Embryonic facial prominence (tissue), 1 donor: Measurements from ENCODE around the gene RASGRP1.

Experiments
- DNase-seq: peaks from one replicate; pipeline ENCODE4 v3.0.0-alpha.2; 2016; ENCODE audit errors: extremely low spot score

Gene RASGRP1

DNA sequence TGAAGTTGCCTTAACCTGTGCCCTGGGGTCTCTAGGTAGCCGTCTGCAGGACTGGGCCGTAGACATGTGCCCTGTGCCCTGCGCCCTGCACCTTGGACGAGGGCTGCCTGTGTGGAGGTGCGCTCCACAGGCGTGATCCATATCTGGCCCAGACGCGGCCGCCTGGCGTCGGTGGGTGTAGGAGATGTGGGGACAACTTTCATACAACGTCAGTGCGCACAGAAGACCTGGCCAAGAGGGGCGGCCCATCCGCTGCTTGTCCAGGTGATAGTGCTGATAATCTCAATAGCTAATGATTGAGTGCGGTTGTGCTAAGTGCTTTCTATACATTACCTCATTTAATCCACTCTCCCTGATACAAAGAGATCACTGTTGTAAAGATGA, 665 bp upstream of the RASGRP1 start:
- no peak for DNase-seq

DNA sequence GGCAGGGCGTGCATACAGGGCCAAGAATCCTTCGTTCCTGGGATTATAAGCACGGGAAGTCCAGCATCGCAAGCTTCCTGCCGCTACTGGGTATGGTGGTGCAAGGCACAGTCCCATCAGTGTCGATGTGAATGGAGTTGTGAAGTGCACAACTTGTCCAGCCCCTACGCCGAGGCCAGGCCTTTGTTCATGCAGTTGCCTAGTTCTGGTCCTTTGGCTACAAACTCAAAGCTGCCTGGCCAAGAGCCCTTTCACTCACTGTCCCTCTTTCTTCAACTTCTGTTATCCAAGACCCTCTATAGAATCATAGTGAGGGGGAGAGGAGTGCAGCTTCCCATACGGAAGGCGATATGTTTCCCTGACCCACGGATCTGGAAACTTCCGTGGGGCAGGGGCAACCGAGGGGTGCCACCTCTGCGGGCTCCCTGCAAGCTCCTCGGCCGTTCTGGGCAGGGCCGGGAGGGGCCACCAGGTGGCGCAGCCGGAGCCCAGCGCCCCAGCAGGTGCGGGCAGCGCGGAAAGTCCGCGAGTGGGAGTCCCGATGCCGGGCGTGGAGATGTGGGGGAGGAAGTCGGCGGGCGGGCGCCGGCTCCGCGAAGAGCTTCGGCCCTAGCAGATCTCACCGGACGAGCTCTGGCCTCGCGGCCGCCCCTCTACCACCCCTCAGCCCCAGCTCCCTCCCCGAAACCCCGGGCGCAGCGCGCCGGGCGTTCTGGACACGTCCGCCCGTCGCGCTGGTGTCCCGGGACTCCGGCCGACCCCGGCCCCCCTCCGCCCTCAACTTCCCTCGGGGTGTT, 693 bp downstream of the RASGRP1 start:
- DNase-seq, result no peak

GRCh38 chr15:38562278-38562677, 2.3 kb downstream of the RASGRP1 start:
- DNase-seq, result no peak

DNA sequence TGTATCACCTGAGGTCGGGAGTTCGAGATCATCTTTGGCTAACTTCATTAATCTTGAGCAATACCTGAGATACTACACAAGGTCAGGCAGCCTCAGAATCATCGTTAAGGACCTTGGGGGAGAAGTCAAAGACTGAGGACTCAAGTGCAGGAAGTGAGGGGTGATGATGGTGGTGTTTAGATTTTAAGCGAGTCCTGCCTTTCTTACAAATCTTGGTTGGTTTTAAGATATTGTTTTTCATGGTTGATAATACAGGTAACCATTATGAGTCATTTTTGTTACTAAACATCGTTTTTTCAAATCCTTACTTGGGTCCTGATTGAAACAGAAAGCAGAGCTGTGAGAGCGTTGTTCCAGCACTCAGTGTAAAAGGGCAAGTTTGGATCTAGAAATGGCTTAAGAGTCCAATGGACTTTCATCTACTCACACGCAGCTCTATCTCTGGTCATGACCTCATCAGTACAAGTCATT, 4.1 kb downstream of the RASGRP1 start:
- no peak for DNase-seq

GRCh38 chr15:38559636-38560307, 4.8 kb downstream of the RASGRP1 start:
- no peak for DNase-seq

DNA sequence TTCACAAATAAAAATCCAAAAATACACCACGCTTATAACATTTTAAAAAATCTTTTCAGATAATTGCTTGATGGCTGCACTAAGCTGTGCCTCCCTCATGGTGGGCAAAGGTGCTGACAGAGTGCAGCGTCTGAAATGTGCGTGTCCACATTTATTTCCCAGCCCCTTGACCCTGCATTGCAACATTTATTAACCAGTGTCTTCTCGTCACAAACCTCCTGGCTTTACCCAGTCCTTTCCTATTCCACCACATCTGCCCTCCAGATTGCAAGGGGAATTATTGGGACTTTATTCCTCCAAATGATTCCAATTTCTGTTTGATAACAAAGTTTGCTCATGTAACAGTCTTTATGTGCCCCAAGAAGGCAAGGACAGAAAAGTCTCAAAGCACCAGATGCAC, 5.5 kb downstream of the RASGRP1 start:
- no peak for DNase-seq

- DNase-seq, result no peak
Observed at GRCh38 chr15:38558372-38559059, 6.1 kb downstream of the RASGRP1 start.

DNA sequence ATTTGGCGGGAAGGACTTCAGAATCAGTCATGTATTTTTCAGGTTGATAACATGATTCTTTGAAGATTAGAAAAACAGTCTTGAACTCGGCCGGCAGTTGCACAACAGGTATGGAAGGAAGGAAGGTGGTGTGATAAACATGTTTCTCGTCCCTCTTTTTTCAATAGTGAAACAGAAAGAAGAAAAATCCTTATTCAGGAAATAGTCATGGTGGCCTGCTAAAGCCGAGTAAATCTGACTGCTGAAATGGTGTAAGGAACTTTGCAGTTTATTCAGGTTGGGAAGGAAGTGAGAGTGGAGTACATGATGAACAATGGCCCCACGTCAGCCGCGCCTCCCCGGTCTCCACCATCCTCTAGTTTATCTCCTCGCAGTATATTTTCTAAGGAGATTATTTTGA, 6.7 kb downstream of the RASGRP1 start:
- DNase-seq, result no peak

DNA sequence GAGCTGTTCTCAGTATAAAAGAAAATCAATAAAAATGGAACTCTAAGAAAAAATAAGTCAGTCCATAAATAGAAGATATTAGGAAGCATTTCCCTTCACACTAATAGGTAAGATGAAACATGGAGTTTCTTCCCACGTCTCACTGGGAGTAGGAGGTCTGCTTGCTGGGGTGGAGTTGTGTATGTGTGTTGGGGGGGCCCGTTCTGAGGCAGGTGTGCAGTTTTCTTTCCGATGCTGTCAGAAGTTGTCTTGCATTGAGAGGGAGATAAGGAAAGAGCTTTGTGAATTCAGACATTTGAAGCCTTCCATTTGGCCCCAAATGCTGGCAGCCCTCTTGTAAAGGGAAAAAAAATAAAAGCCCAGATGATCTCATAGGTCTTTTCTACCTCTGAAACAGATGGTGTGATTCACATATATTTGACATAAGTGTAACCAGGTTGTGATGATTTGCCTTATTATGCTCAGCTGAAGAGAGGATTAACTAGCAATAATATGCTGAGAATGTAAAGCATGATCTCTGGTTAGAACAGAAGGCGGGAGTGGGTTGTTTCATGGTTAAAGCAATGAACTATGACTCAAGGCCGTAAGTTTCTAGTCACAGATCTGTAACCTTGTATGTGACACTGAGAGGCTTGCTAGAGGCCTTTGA, 8.8 kb downstream of the RASGRP1 start:
- DNase-seq, result no peak

- no peak for DNase-seq
Observed at GRCh38 chr15:38554354-38554753, 10.3 kb downstream of the RASGRP1 start.

GRCh38 chr15:38553071-38553470, 11.5 kb downstream of the RASGRP1 start:
- DNase-seq, result no peak

GRCh38 chr15:38551720-38552648, 12.6 kb downstream of the RASGRP1 start:
- DNase-seq, result no peak

DNA sequence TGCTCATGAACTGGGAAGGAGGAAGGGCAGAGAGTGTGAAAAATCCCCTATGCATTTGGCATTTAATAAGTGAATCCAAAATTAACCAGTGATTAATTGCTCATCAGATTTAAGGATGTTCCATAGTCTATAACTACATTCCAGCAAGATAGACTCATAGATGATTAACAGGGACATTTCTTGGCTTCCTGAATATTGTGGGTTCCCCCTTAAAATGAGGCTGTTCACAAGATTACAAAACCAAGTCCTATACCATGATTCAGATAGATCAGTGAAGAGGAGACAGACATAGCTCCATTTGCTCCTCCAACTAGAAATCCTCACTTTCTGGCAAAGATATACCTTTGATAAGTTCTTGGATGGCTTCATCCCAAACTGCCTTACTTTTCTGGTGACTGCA, 15.4 kb downstream of the RASGRP1 start:
- DNase-seq, result no peak

GRCh38 chr15:38547255-38547997, 17.2 kb downstream of the RASGRP1 start:
- DNase-seq, result no peak

DNA sequence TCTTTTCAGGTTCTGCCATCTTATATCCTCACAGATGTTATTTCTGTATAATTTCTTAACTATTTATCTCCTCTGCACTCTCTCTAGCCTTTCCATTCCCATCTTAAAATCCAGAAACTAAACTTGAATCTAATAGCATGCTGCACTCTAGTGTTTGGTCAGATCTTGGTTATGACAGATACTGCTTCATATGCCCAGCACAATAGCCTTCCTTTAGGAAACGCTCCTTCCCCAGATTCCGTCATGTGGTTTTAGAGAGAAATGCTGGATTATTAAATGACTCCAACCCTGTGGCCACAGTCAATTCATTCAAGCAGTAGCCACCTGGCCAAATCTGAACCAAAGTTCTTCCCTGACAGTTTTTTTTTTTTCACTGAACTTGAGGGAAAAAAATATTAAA, 19.4 kb downstream of the RASGRP1 start:
- DNase-seq, result no peak

DNA sequence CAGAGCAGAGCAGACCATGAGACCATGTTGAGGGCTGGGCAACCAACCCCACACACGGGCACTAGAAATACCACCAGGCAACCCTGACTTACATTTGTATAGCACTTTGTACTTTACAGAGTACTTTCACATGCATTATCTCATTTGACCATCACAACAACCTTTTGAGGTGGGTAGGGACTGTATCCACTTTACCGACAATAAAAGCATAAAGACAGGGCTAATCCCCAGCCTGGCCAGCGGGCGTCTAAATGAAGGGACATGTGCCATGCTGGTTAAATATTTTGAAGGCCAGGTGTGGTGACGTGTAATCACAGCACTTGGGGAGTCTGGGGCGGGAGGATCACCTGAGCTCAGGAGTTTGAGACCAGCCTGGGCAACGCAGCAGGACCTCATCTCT, 23.6 kb downstream of the RASGRP1 start:
- no peak for DNase-seq

DNA sequence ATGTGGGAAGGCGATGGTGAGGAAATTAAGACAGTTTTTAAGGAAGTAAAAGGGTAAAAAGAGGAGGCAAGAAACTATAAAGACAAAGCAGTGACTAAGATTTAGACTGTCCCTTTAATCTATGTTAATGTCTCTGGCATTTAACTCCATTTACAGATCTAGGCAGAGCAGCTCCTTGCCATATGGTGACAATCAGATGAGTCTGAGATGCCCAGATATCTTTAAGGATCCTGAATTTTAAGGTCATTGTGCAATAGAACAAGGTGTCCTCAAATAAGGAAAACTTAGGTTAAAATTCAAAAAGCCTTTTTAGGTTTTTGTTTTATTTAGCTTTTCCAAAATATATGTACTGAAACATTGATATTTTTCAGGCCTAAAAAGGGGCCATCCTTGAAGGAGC, 24.1 kb downstream of the RASGRP1 start:
- no peak for DNase-seq

DNA sequence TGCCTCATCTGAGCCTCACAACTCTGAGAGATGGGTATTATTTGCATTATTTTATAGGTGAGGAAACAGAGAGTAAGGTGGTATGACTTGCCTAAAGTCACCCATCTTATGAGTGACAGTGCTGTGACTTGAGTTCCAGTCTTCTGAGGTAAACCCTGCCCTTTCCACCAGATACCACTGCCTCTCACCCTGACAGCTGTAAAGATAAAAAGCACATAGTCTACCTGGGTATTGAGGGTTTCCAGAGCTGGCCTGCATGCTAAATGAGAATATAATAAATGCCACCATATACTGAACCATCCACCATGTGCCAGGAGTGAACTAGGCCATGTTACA, 25.6 kb downstream of the RASGRP1 start:
- DNase-seq, result no peak

- no peak for DNase-seq
Observed at GRCh38 chr15:38538328-38539007, 26.1 kb downstream of the RASGRP1 start.

DNA sequence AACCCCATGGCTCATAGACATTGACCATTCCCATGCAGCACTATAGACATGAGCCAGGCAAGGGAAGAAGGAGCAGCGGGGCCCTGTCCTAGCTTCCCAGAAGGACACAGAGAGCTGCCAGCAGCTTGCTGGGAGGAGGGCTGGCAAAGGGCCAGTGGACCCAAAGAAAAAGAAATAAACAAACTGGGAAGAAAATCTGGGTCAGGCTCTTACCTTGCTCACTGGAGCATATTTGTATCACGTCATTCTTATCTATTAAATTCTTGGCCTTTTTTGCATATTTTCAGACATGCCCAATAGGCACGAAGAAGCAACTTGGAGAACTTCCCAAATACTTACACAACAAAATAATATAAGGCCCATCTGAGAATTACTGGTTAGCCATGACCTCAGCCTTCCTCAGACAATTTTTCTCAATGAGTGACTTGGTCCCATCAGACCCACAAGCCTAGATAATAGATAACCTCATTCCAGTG, 28.4 kb downstream of the RASGRP1 start:
- no peak for DNase-seq
